HEK293 (cell line): ENCODE results near the gene NIF3L1.
A peak's percentile ranks its signal among the peaks of the same experiment; 100 is the strongest.

Source experiments
- GLI2 ChIP-seq: fragments of 450-650 bp; formaldehyde crosslinking; IDR thresholded peaks from 2 replicates; pipeline ENCODE4; 2017; ENCODE audit warnings: missing biosample characterization, missing genetic modification characterization, low read depth, borderline replicate concordance
- GLIS2 ChIP-seq: fragments of 450-650 bp; formaldehyde crosslinking; IDR thresholded peaks from 2 replicates; pipeline ENCODE4 v1.5.1; 2016; ENCODE audit warnings: missing biosample characterization, missing genetic modification characterization
- IKZF3 ChIP-seq: fragments of 450-650 bp; IDR thresholded peaks from 2 replicates; pipeline ENCODE4 v1.5.0; 2018; ENCODE audit warnings: missing biosample characterization, mild to moderate bottlenecking, missing genetic modification characterization, moderate library complexity
- KLF16 ChIP-seq: fragments of 450-650 bp; formaldehyde crosslinking; IDR thresholded peaks from 2 replicates; pipeline ENCODE4 v1.5.1; 2017; ENCODE audit warnings: missing biosample characterization, missing genetic modification characterization
- MYNN ChIP-seq: fragments of 450-650 bp; formaldehyde crosslinking; IDR thresholded peaks from 2 replicates; pipeline ENCODE4 v1.5.1; 2016; ENCODE audit warnings: missing biosample characterization, missing genetic modification characterization, borderline replicate concordance
- MZF1 ChIP-seq: fragments of 450-650 bp; formaldehyde crosslinking; IDR thresholded peaks from 2 replicates; pipeline ENCODE4 v1.5.1; 2017; ENCODE audit warnings: missing biosample characterization, missing genetic modification characterization, borderline replicate concordance
- OVOL3 ChIP-seq: fragments of 450-650 bp; formaldehyde crosslinking; IDR thresholded peaks from 2 replicates; pipeline ENCODE4 v1.5.1; 2016; ENCODE audit warnings: missing biosample characterization, missing genetic modification characterization
- RBAK ChIP-seq: fragments of 450-650 bp; formaldehyde crosslinking; IDR thresholded peaks from 2 replicates; pipeline ENCODE4 v1.5.1; 2016; ENCODE audit warnings: missing biosample characterization, missing genetic modification characterization
- TCF7L2 ChIP-seq: IDR thresholded peaks from 2 replicates; pipeline ENCODE4 v1.6.1; 2011; ENCODE audit warnings: low read depth, mild to moderate bottlenecking, inconsistent platforms, low read length, moderate library complexity, borderline replicate concordance
- YY2 ChIP-seq: fragments of 450-650 bp; formaldehyde crosslinking; IDR thresholded peaks from 2 replicates; pipeline ENCODE4 v1.5.1; 2016; ENCODE audit warnings: missing biosample characterization, missing genetic modification characterization
- ZBTB10 ChIP-seq: fragments of 450-650 bp; formaldehyde crosslinking; IDR thresholded peaks from 2 replicates; pipeline ENCODE4 v1.5.1; 2016; ENCODE audit warnings: missing biosample characterization, missing genetic modification characterization
- ZBTB44 ChIP-seq: fragments of 450-650 bp; IDR thresholded peaks from 2 replicates; pipeline ENCODE4 v1.5.1; 2018; ENCODE audit warnings: missing biosample characterization, mild to moderate bottlenecking, missing genetic modification characterization
- ZNF148 ChIP-seq: fragments of 450-650 bp; formaldehyde crosslinking; IDR thresholded peaks from 2 replicates; pipeline ENCODE4 v1.5.0; 2017; ENCODE audit warnings: missing biosample characterization, missing genetic modification characterization, borderline replicate concordance
- ZNF155 ChIP-seq: fragments of 450-650 bp; formaldehyde crosslinking; IDR thresholded peaks from 2 replicates; pipeline ENCODE4 v1.5.1; 2016; ENCODE audit warnings: missing biosample characterization, missing genetic modification characterization
- ZNF335 ChIP-seq: fragments of 450-650 bp; formaldehyde crosslinking; conservative IDR thresholded peaks from 2 replicates; pipeline ENCODE4 v1.5.1; 2016; ENCODE audit warnings: missing biosample characterization, missing genetic modification characterization
- ZNF37A ChIP-seq: fragments of 450-650 bp; IDR thresholded peaks from 2 replicates; pipeline ENCODE4 v1.5.1; 2018; ENCODE audit warnings: missing biosample characterization, missing genetic modification characterization
- ZNF404 ChIP-seq: fragments of 450-650 bp; formaldehyde crosslinking; IDR thresholded peaks from 2 replicates; pipeline ENCODE4 v1.5.1; 2017; ENCODE audit warnings: missing biosample characterization, missing genetic modification characterization
- ZNF416 ChIP-seq: fragments of 450-650 bp; formaldehyde crosslinking; IDR thresholded peaks from 2 replicates; pipeline ENCODE4 v1.5.1; 2016; ENCODE audit warnings: missing biosample characterization, missing genetic modification characterization
- ZNF48 ChIP-seq: fragments of 450-650 bp; formaldehyde crosslinking; IDR thresholded peaks from 2 replicates; pipeline ENCODE4 v1.5.1; 2016; ENCODE audit warnings: missing biosample characterization, missing genetic modification characterization
- ZNF529 ChIP-seq: fragments of 450-650 bp; formaldehyde crosslinking; IDR thresholded peaks from 2 replicates; pipeline ENCODE4 v1.5.1; 2017; ENCODE audit warnings: missing genetic modification characterization, missing biosample characterization; ENCODE audit not compliant: insufficient replicate concordance
- ZNF580 ChIP-seq: fragments of 450-650 bp; formaldehyde crosslinking; IDR thresholded peaks from 2 replicates; pipeline ENCODE4 v1.5.1; 2016; ENCODE audit warnings: missing biosample characterization, missing genetic modification characterization
- ZNF585B ChIP-seq: fragments of 450-650 bp; formaldehyde crosslinking; IDR thresholded peaks from 2 replicates; pipeline ENCODE4 v1.5.1; 2016; ENCODE audit warnings: missing biosample characterization, missing genetic modification characterization
- ZNF76 ChIP-seq: fragments of 450-650 bp; formaldehyde crosslinking; IDR thresholded peaks from 2 replicates; pipeline ENCODE4; 2016; ENCODE audit warnings: low read depth, missing biosample characterization, missing genetic modification characterization, borderline replicate concordance
- ZNF792 ChIP-seq: fragments of 450-650 bp; formaldehyde crosslinking; IDR thresholded peaks from 2 replicates; pipeline ENCODE4 v1.5.1; 2016; ENCODE audit warnings: missing biosample characterization, missing genetic modification characterization

NIF3L1 gene

GRCh38 chr2:200864176-200865034 lies 24.8 kb upstream of the NIF3L1 start, which contains the start of gene CLK1 (continued):
- no peak for TF ChIP-seq ZNF585B (tag by site-specific recombination)
- no peak for TF ChIP-seq ZBTB10 (tag by site-specific recombination)
- TF ChIP-seq KLF16 (tag by site-specific recombination), result no peak
- no peak; the same call in 1 of the 2 replicates for TF ChIP-seq RBAK (tag by site-specific recombination)
- no peak for TF ChIP-seq ZBTB44
- peak; percentile 66 for TF ChIP-seq ZNF76 (tag by site-specific recombination)
- TF ChIP-seq GLI2 (tag by site-specific recombination), result no peak
- no peak for TF ChIP-seq MZF1 (tag by site-specific recombination)
- no peak for TF ChIP-seq ZNF148 (tag by site-specific recombination)
- no peak for TF ChIP-seq ZNF416
- no peak for TF ChIP-seq ZNF48
- no peak for TF ChIP-seq ZNF404 (tag by site-specific recombination)
- TF ChIP-seq YY2, result peak; percentile 70
- no peak for TF ChIP-seq ZNF792 (tag by site-specific recombination)
- no peak for TF ChIP-seq GLIS2
- TF ChIP-seq TCF7L2, result peak; percentile 84
- no peak for TF ChIP-seq MYNN (tag by site-specific recombination)
- TF ChIP-seq ZNF155 (tag by site-specific recombination), result no peak
- TF ChIP-seq OVOL3 (tag by site-specific recombination), result no peak
- TF ChIP-seq ZNF529 (tag by site-specific recombination), result no peak
- TF ChIP-seq ZNF37A (tag by site-specific recombination), result no peak
- TF ChIP-seq ZNF580 (tag by site-specific recombination), result no peak
- TF ChIP-seq IKZF3 (tag by site-specific recombination), result no peak
- TF ChIP-seq ZNF335 (tag by site-specific recombination), result peak; percentile 84
